SK-N-SH (cell line): ENCODE data around the gene REX1BD. TPM values are rescaled to one million over a fixed set of nuclear protein-coding genes. Genes with fewer than 3 reads are reported as not detected.

Experiments used
- CTCF ChIA-PET: fragments of 300-600, 350-600 bp; formaldehyde crosslinking; extraction: SDS; loops from one replicate; lab custom pipeline; 2021; lab: Yijun Ruan, JAX
- POLR2A ChIA-PET: fragments of 350-600 bp; sonication (Branson Sonifier 250); formaldehyde crosslinking; extraction: SDS; loops from one replicate; lab custom pipeline; 2020; ENCODE audit warnings: antibody characterized with exemption, inconsistent platforms; lab: Yijun Ruan, JAX
- DNase-seq: peaks from one replicate; pipeline ENCODE4 v3.0.0; 2012
- H2AFZ ChIP-seq: fragments of 200-600 bp; sonication (generic); 2 replicates; pipeline ENCODE4 v1.8.1; 2016; ENCODE audit warnings: antibody characterized with exemption, mild to moderate bottlenecking, low read depth
- H3F3A ChIP-seq: fragments of 200-600 bp; sonication (generic); replicated peaks from 2 replicates; pipeline ENCODE3; 2016; ENCODE audit warnings: antibody characterized with exemption, mild to moderate bottlenecking; ENCODE audit not compliant: insufficient read depth
- H3K27ac ChIP-seq, 2 experiments: fragments of 200-500 bp in 1 of 2; fragments of 200-600 bp in 1 of 2; sonication (Bioruptor generic) in 1 of 2; sonication (generic), shearing (Covaris generic) in 1 of 2; 2 replicates each; pipeline versions ENCODE4 v1.5.1 to v1.6.1; 2014 to 2016; ENCODE audit warnings: low read depth in 2 of 2, inconsistent platforms in 1 of 2, low read length in 1 of 2, mild to moderate bottlenecking in 1 of 2, mixed read lengths in 1 of 2
- H3K27me3 ChIP-seq: fragments of 200-600 bp; sonication (generic), shearing (Covaris generic); 2 replicates; pipeline ENCODE4 v1.6.1; 2016; ENCODE audit warnings: mixed run types; ENCODE audit not compliant: insufficient read depth
- H3K36me3 ChIP-seq, 2 experiments: fragments of 200-500 bp in 1 of 2; fragments of 200-600 bp in 1 of 2; sonication (Bioruptor generic) in 1 of 2; sonication (generic) in 1 of 2; replicated peaks in 1 of 2; 2 replicates each; pipeline versions ENCODE3 to v1.5.1; 2014 to 2016; ENCODE audit warnings: low read length in 1 of 2, mild to moderate bottlenecking in 1 of 2; ENCODE audit not compliant: insufficient read depth in 2 of 2, control insufficient read depth in 1 of 2
- H3K4me1 ChIP-seq, 2 experiments: fragments of 200-500 bp in 1 of 2; fragments of 200-600 bp in 1 of 2; sonication (Bioruptor generic) in 1 of 2; sonication (generic), shearing (Covaris generic) in 1 of 2; 2 replicates each; pipeline versions ENCODE4 v1.5.1 to v1.6.1; 2014 to 2016; ENCODE audit warnings: low read depth in 1 of 2, low read length in 1 of 2, mixed run types in 1 of 2; ENCODE audit not compliant: insufficient read depth in 2 of 2, control insufficient read depth in 1 of 2
- H3K4me2 ChIP-seq: fragments of 200-600 bp; sonication (generic), shearing (Covaris generic); 2 replicates; pipeline ENCODE4 v1.6.1; 2017; ENCODE audit warnings: mixed run types
- H3K4me3 ChIP-seq, 2 experiments: fragments of 200-500 bp in 1 of 2; fragments of 200-600 bp in 1 of 2; sonication (Bioruptor generic) in 1 of 2; sonication (generic), shearing (Covaris generic) in 1 of 2; 2 replicates each; pipeline versions ENCODE4 v1.5.1 to v1.8.1; 2014 to 2016; ENCODE audit warnings: low read depth in 2 of 2, inconsistent platforms in 1 of 2, low read length in 1 of 2, mild to moderate bottlenecking in 1 of 2, mixed read lengths in 1 of 2, moderate library complexity in 1 of 2
- H3K79me2 ChIP-seq: fragments of 200-600 bp; sonication (generic); 2 replicates; pipeline ENCODE4 v1.8.1; 2017; ENCODE audit warnings: mild to moderate bottlenecking; ENCODE audit not compliant: insufficient read depth
- H3K9ac ChIP-seq: fragments of 200-600 bp; sonication (generic); 2 replicates; pipeline ENCODE4 v1.6.1; 2017; ENCODE audit warnings: mixed run types
- H3K9me2 ChIP-seq: fragments of 200-600 bp; sonication (generic); 2 replicates; pipeline ENCODE4 v1.6.1; 2017; ENCODE audit warnings: mixed run types
- H3K9me3 ChIP-seq: fragments of 200-600 bp; sonication (generic); 2 replicates; pipeline ENCODE4 v1.6.1; 2017; ENCODE audit warnings: mixed run types, mild to moderate bottlenecking, moderate library complexity
- H4K20me1 ChIP-seq: fragments of 200-600 bp; sonication (generic); 2 replicates; pipeline ENCODE4 v1.6.1; 2017; ENCODE audit warnings: mild to moderate bottlenecking, mixed run types; ENCODE audit not compliant: insufficient read depth
- EZH2phosphoT487 ChIP-seq: fragments of 200-600 bp; sonication (generic); IDR thresholded peaks from 2 replicates; pipeline ENCODE4 v1.6.1; 2017; ENCODE audit warnings: low read depth, mixed run types, mild to moderate bottlenecking, antibody characterized with exemption, moderate library complexity, borderline replicate concordance
- FOXJ3 ChIP-seq: sonication (generic); formaldehyde crosslinking; IDR thresholded peaks from 2 replicates; pipeline ENCODE4 v1.5.1; 2020; ENCODE audit warnings: mild to moderate bottlenecking, missing genetic modification reagents
- FOXM1 ChIP-seq: IDR thresholded peaks from 2 replicates; pipeline ENCODE4 v1.4.0; 2012; ENCODE audit warnings: low read depth, mild to moderate bottlenecking
- POLR2AphosphoS5 ChIP-seq: IDR thresholded peaks from 2 replicates; pipeline ENCODE4 v1.6.1; 2012; ENCODE audit warnings: low read depth, low read length
- RXRA ChIP-seq: IDR thresholded peaks from 2 replicates; pipeline ENCODE4 v1.4.0; 2012; ENCODE audit warnings: low read depth, mild to moderate bottlenecking, borderline replicate concordance
- WGBS: methylation state at CpG from one replicate; pipeline ENCODE4 v1.1.6; 2017; ENCODE audit warnings: low lambda C conversion rate; 5-methylcytosine and 5-hydroxymethylcytosine counted together
- polyA plus RNA-seq, 3 experiments: library from polyadenylated mRNA; depleted of rRNA; stranded (reverse); fragments of >200 nt; gene quantifications; 2 replicates each; pipeline ENCODE4 v1.2.3, GENCODE V29; 2012
- TF ChIP-seq, protein P1 (sequence below): IDR thresholded peaks from 2 replicates; pipeline ENCODE4 v1.4.0; 2012; ENCODE audit warnings: low read depth

REX1BD gene
- polyA plus RNA-seq, 1 of the 3 experiments (the other 2 are of a cell fraction), result 159 TPM

DNA sequence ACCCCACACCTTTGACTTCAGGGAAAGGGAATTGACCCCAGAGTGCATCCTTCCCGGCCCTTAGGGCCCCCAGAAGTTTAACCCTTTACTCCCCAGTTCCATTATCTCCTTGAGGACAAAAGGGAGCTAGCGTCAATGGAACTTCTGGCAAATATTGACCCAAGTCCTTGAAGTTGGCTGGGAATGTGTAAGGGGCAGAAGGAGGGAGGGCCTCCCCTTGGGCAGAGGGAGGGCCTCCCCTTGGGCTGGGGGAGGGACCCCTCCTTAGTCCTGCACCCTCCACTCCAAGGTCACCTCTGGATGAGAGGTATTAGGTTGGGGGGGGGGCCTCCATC, 21.1 kb downstream of the REX1BD start:
- TF ChIP-seq FOXM1 (no peak), FOXJ3 (CRISPR knock-in tag) (no peak)
- TF ChIP-seq, protein P1, sequence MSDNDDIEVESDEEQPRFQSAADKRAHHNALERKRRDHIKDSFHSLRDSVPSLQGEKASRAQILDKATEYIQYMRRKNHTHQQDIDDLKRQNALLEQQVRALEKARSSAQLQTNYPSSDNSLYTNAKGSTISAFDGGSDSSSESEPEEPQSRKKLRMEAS, result no peak
- Histone ChIP-seq H3K79me2 (no peaks in the 10 kb centered on the region), H3K27ac (no peak overlapping the region), H3K9me3 (no peaks in the 10 kb centered on the region), H4K20me1 (no peaks in the 10 kb centered on the region), H3F3A (peaks cover 19% of the 10 kb centered on the region), H3K4me1 (peaks cover 15 to 19% of the 10 kb centered on the region in 2 experiments; a peak in 2 of 4 replicates), H3K36me3 (no peaks in the 10 kb centered on the region), H3K9me2 (no peaks in the 10 kb centered on the region), H3K9ac (no peak overlapping the region), H3K27me3 (peaks cover 66% of the 10 kb centered on the region), H2AFZ (no peak overlapping the region), H3K4me2 (no peak overlapping the region), H3K4me3 (no peak overlapping the region)
- 64% methylated on average over 2 of the region's 2 CpGs for WGBS
- CTCF ChIA-PET, result interaction anchor here (0.9 to 1.5 kb wide), 3 partner anchors 15 to 238 kb away, joined by 3 to 7 read pairs (median 5); no protein-coding TSS in a partner anchor
- DNase-seq, result peak; percentile 10
- POLR2A ChIA-PET, result no interaction called here

DNA sequence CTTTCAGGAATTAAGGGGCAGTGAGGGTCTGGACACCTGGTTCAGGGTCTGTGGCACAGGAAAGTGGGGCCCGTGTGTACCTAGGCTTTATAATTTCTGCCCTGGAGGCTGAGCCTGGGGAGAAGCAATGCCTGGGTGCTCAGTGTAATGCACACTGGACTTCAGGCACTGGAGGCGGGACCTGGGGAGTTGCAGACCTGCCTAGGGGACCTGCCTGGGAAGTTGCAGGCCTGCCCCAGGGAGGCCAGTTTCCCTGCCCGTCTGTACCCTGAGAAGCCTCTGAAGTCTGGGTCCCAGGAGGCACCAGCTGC, 21.6 kb downstream of the REX1BD start:
- WGBS, result no CpG with 5 or more reads among the region's 3 CpGs
- Histone ChIP-seq H3F3A (peaks cover 18% of the 10 kb centered on the region), H2AFZ (no peak overlapping the region), H3K27ac (no peak overlapping the region), H3K9ac (no peak overlapping the region), H3K9me2 (no peaks in the 10 kb centered on the region), H3K4me1 (peaks cover 15 to 19% of the 10 kb centered on the region in 2 experiments; a peak in 2 of 4 replicates), H4K20me1 (no peaks in the 10 kb centered on the region), H3K79me2 (no peaks in the 10 kb centered on the region), H3K9me3 (no peaks in the 10 kb centered on the region), H3K4me3 (no peak overlapping the region), H3K27me3 (peaks cover 64% of the 10 kb centered on the region), H3K4me2 (no peak overlapping the region), H3K36me3 (no peaks in the 10 kb centered on the region)
- CTCF ChIA-PET, result interaction anchor here (0.9 to 1.5 kb wide), 3 partner anchors 16 to 237 kb away, joined by 3 to 7 read pairs (median 5); no protein-coding TSS in a partner anchor
- POLR2A ChIA-PET, result no interaction called here
- TF ChIP-seq RXRA, result no peak
- DNase-seq, result peak; percentile 37

DNA sequence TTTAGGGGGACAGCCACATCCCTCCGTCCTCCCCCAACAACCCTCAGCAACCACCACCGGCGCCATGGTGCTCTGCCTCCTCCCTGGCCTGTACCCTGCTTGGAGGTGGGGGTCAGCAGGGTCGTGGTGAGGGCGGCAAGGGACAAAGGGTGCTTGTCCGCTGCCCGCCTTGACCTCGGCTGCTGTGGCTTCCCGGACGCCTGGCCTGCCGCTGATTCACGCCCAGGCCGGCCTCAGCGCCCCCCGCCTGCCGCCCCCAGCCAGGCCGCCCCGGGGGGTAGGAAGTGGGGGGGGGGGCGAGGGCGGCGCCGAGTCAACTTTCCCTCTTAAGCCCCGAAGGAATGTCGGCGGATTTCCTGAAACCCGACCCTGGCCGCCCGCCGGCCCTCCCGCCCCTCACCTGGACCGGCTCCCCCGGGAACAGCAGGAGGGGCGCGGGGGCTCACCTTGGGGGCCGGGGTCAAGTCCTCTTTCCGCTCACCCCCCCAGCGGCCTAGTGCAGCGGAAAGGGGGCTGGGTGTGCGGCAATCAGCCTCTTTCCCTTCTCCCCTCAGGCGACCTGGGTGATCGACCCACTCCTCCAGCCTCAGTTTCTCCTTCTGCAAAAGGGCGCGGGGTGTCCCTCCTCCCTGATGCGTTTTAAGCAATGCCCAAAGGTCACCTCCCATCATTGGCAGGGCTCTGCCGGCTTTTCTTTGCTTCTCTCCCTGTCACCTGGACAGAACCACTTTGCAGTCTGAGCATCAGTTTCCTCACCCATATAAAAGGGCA, 22.1 kb downstream of the REX1BD start:
- Histone ChIP-seq H3F3A (peaks cover 18% of the 10 kb centered on the region), H3K36me3 (no peaks in the 10 kb centered on the region), H3K79me2 (no peaks in the 10 kb centered on the region), H3K9me2 (no peaks in the 10 kb centered on the region), H3K27me3 (peaks cover 60% of the 10 kb centered on the region), H4K20me1 (no peaks in the 10 kb centered on the region), H3K4me3 (no peak overlapping the region; a peak in 1 of 4 replicates), H3K27ac (no peak overlapping the region), H3K9ac (no peak overlapping the region), H2AFZ (no peak overlapping the region), H3K4me2 (no peak overlapping the region), H3K9me3 (no peaks in the 10 kb centered on the region), H3K4me1 (peaks cover 15 to 19% of the 10 kb centered on the region in 2 experiments; a peak in 2 of 4 replicates)
- 26% methylated on average over 10 of the region's 45 CpGs for WGBS
- POLR2A ChIA-PET, result no interaction called here
- DNase-seq, result peak; percentile 43
- no peak for TF ChIP-seq POLR2AphosphoS5
- peak; percentile 70; the same call in 1 of the 2 replicates for TF ChIP-seq EZH2phosphoT487
- CTCF ChIA-PET, result interaction anchor here (0.9 to 1.5 kb wide), 3 partner anchors 16 to 236 kb away, joined by 3 to 7 read pairs (median 5); no protein-coding TSS in a partner anchor
